ENCODE measurements around the gene ZMAT5. TPM values are rescaled to one million over a fixed set of nuclear protein-coding genes. Genes with fewer than 3 reads are reported as not detected.

Gene ZMAT5
- total RNA-seq, 1 donor from 2014 or later: 28.5 TPM

DNA sequence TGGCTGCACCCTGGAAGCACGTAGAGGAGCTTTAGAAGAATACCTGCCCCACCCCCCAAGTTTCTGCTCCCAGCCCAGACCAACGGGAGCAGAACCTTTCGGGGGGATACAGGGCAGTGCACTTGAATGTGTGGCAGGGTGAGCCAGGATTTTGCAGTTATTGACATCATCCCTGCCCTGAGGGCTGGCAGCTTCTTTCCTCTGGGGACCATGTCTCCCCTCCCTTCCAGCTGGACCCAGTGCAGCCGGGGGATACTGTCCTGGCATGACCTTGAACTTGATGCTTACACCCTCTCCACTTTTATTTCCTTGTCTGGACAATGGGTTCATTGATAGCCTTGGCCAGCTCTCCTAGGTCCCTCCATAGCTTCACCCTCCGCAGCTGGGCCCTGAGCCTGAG is 51.1 kb downstream of the ZMAT5 start:
- H3K4me1 Mint-ChIP-seq (ENCODE audit: low read depth): no peaks in the 10 kb centered on the region
- H3K27me3 Mint-ChIP-seq (ENCODE audit: insufficient read depth): peaks cover 31% of the 10 kb centered on the region
- no peak overlapping the region for H3K4me3 Mint-ChIP-seq
- intact Hi-C loops (cut with micrococcal nuclease): no loop called here
- DNase-seq (ENCODE audit: low spot score): no peak
- no peak overlapping the region for H3K27ac Mint-ChIP-seq
- H3K36me3 Mint-ChIP-seq (ENCODE audit: low read depth): no peaks in the 10 kb centered on the region
- no peaks in the 10 kb centered on the region for H3K9me3 Mint-ChIP-seq

DNA sequence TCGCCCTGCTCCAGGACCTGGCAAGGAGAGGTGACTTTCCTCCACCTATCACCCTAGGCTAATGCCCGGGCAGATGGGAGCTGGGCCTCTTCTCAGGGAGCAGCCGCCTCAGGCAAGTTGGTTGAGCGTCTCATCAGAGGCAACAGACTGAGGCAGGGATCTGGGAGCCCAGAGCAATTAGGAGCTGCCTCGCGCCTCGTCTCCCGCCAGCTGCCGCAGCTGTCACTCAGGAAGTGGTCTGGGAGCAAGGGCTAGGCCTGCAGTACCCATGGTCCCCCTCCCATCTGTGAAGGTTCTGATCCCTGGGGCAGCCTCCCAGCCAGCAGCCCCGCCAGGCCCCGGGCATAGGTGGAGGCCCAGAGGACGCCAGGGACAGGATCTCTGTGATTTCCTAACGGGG is 51.6 kb downstream of the ZMAT5 start:
- H3K36me3 Mint-ChIP-seq (ENCODE audit: low read depth): no peaks in the 10 kb centered on the region
- no peak overlapping the region for H3K27ac Mint-ChIP-seq
- intact Hi-C loops (cut with micrococcal nuclease): no loop called here
- DNase-seq (ENCODE audit: low spot score): no peak
- H3K9me3 Mint-ChIP-seq: no peaks in the 10 kb centered on the region
- H3K4me1 Mint-ChIP-seq (ENCODE audit: low read depth): no peaks in the 10 kb centered on the region
- H3K4me3 Mint-ChIP-seq: no peak overlapping the region
- peaks cover 31% of the 10 kb centered on the region for H3K27me3 Mint-ChIP-seq (ENCODE audit: insufficient read depth)

DNA sequence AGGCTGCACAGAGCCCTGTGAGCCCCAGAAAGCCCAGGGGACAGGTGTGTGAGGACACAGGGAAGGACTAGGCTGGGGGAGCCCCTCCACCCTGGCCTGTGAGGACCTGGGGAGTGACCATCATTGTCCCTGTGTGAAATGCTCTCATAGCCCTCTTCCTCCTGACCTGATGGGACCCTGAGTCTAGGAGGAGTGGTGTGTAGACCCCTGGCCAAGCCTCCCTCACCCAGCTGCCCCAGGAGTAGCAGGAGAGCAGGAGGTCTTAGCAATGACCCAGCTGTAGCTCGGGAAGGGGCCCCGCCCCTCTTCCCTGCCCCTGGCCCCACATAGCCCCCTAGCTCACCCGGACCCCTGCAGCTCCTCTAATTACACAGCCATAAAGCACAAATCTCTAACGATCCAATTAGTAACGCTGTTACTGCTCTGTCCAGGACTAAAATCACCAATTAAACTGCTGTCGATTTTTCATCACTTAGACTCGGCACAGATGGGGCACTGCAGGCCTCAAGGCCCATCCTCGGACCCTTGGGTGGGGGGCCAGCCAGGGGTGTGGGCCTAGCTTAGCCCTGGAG is 53.6 kb downstream of the ZMAT5 start:
- Mint-ChIP-seq H3K27ac (no peak overlapping the region), H3K27me3 (ENCODE audit: insufficient read depth) (peaks cover 20% of the 10 kb centered on the region), H3K9me3 (no peaks in the 10 kb centered on the region), H3K4me3 (no peak overlapping the region), H3K36me3 (ENCODE audit: low read depth) (no peaks in the 10 kb centered on the region), H3K4me1 (ENCODE audit: low read depth) (no peaks in the 10 kb centered on the region)
- intact Hi-C loops (cut with micrococcal nuclease): no loop called here
- no peak for DNase-seq (ENCODE audit: low spot score)

DNA sequence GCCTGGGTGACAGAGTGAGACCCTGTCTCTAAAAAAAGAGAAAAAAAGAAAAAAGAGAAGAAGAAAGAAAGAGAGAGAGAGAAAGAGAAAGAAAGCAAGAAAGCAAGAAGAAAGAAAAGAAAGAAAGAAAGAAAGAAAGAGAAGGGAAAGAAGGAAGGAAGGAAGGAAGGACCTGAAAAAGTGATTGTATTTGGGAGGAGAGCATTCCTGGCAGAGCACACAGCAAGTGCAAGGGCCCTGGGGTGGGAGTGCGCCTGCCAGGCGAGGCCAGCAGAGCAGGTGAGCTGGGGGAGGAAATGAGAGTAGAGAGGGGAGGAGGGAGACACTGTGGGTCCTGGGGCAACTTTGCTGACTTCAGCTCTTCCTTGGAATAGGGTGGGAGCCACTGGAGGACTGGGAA is 54.7 kb downstream of the ZMAT5 start:
- Mint-ChIP-seq H3K4me1 (ENCODE audit: low read depth) (no peaks in the 10 kb centered on the region), H3K9me3 (no peaks in the 10 kb centered on the region), H3K4me3 (no peak overlapping the region), H3K36me3 (ENCODE audit: low read depth) (no peaks in the 10 kb centered on the region), H3K27ac (no peak overlapping the region), H3K27me3 (ENCODE audit: insufficient read depth) (peaks cover 11% of the 10 kb centered on the region)
- intact Hi-C loops (cut with micrococcal nuclease): no loop called here
- DNase-seq (ENCODE audit: low spot score): no peak

DNA sequence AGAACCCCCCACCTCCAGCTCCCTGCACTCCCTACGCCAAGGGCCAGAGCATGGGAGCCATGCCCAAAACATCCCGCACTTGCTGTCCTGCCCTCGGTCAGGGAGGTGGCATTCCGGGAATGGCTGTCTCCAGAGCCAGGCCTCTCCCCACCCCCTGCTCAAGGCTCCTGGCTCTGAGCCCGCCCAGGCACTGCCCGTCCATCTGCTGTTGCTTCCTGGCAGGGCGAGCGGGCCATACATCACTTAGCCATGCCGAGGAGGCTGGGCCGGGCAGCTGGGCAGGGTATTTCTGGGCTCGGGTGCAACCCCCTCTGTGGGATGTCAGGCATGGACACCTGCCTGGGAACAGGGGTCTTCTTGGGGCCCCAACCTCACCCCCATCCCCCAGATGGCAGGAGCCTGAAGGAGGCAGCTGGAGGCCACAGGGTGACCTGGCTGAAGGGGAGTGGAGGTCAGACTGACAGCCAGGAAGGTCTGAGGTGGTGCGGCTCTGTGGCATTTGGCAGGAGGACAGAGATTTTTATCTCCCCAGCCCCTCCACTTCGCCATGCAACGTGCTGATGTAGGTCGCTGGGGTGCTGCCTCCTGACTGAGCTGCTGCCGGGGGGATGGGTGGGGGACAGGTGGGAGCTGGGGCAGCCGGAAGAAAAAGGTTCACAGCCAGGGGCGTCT is 55.7 kb downstream of the ZMAT5 start:
- DNase-seq (ENCODE audit: low spot score): no peak
- intact Hi-C loops (cut with micrococcal nuclease): no loop called here
- H3K36me3 Mint-ChIP-seq (ENCODE audit: low read depth): no peaks in the 10 kb centered on the region
- H3K27ac Mint-ChIP-seq: no peak overlapping the region
- H3K27me3 Mint-ChIP-seq (ENCODE audit: insufficient read depth): peaks cover 4% of the 10 kb centered on the region
- no peaks in the 10 kb centered on the region for H3K9me3 Mint-ChIP-seq
- H3K4me3 Mint-ChIP-seq: no peak overlapping the region
- no peaks in the 10 kb centered on the region for H3K4me1 Mint-ChIP-seq (ENCODE audit: low read depth)

DNA sequence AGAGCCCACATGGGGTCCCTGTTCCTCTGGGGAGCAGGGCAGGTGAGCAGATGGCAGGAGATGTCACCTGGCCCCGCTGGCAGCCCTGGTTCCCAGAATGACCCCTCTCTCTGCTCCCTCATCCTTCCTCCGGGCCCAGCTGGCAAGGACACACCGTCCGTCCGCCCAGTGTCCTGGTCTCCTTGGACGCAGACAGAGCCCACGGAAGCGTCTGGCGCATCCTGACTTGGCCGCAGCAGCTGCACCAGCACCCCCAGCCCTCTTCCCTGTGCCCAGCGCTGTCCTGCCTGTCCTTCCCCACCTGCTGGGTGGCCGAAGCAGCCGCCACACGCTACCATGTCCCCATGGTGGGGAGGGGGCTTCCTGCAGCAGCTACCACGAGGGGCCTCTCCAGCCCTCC is 56.6 kb downstream of the ZMAT5 start:
- intact Hi-C loops (cut with micrococcal nuclease): no loop called here
- Mint-ChIP-seq H3K9me3 (no peaks in the 10 kb centered on the region), H3K36me3 (ENCODE audit: low read depth) (no peaks in the 10 kb centered on the region), H3K4me1 (ENCODE audit: low read depth) (no peaks in the 10 kb centered on the region), H3K4me3 (no peak overlapping the region), H3K27me3 (ENCODE audit: insufficient read depth) (peaks cover 4% of the 10 kb centered on the region), H3K27ac (no peak overlapping the region)
- DNase-seq (ENCODE audit: low spot score): no peak

DNA sequence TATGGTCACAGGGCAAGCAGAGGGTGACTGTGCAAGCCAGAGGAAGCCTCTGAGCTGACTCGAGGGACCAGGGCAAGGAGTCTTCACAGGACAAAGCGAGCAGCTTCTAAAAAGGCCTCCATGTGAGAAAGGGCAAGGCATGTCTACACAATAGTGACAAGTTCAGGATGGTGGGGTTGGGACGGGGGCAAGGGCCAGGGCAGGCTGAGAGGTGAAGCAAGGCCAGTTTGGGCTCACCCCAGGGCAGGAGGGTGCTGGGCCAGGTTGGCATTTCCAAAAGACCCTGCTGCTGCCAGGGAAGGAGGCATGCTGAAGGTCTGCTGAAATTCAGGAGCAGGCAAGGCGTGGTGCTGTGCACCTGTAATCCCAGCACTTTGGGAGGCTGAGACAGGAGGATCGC is 59.3 kb downstream of the ZMAT5 start:
- intact Hi-C loops (cut with micrococcal nuclease): loop anchor here (10.0 kb wide), 1 partner anchor 297 kb away; no protein-coding TSS in a partner anchor
- no peak for DNase-seq (ENCODE audit: low spot score)
- H3K4me1 Mint-ChIP-seq (ENCODE audit: low read depth): no peaks in the 10 kb centered on the region
- H3K36me3 Mint-ChIP-seq (ENCODE audit: low read depth): no peaks in the 10 kb centered on the region
- H3K27ac Mint-ChIP-seq: no peak overlapping the region
- peaks cover 2% of the 10 kb centered on the region for H3K27me3 Mint-ChIP-seq (ENCODE audit: insufficient read depth)
- H3K9me3 Mint-ChIP-seq: no peaks in the 10 kb centered on the region
- H3K4me3 Mint-ChIP-seq: no peak overlapping the region

DNA sequence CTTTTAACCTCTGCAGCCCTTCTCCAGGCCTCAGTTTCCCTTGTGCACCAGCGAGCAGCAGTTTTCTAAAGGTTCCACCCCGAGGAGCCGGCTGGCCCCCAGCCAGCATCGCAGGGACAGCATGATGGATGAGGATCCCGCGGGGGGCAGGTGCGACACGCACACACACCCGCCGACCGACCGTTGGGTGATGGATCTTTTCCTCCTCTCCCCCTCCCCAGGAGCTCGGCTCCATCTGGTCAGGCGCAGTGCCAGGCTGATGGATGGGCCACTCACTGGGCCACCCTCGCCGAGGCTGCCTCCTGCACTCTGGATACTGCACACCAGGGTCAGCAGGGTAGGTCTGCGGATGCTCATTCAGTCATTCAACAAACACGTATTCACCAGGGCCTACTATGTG is 59.8 kb downstream of the ZMAT5 start:
- Mint-ChIP-seq H3K27ac (no peak overlapping the region), H3K27me3 (ENCODE audit: insufficient read depth) (peaks cover under 1% of the 10 kb centered on the region), H3K4me3 (no peak overlapping the region), H3K9me3 (no peaks in the 10 kb centered on the region), H3K4me1 (ENCODE audit: low read depth) (peaks cover 1% of the 10 kb centered on the region), H3K36me3 (ENCODE audit: low read depth) (no peaks in the 10 kb centered on the region)
- DNase-seq (ENCODE audit: low spot score): no peak
- intact Hi-C loops (cut with micrococcal nuclease): loop anchor here (10.0 kb wide), 1 partner anchor 298 kb away; no protein-coding TSS in a partner anchor

DNA sequence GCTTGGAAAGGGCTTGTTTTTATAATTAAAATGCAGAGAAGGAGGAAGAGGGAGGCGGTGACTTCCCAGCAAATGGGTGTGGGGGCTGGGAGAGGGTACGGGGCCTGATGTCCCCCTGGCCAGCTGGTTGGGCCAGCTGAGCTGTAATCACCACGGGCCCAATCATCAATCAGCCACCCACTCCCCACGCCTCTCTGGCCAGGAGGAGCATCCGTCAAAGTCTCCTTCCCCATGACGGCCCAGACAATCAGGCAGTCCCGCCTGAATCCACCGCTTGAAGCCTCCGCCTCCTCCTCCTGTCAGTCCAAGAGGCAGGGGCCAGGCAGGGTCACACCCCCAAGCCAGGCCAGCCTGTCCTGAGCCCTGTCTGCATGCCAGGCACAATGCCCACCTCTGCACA is 60.3 kb downstream of the ZMAT5 start:
- intact Hi-C loops (cut with micrococcal nuclease): loop anchor here (10.0 kb wide), 1 partner anchor 298 kb away; no protein-coding TSS in a partner anchor
- H3K27ac Mint-ChIP-seq: no peak overlapping the region

DNA sequence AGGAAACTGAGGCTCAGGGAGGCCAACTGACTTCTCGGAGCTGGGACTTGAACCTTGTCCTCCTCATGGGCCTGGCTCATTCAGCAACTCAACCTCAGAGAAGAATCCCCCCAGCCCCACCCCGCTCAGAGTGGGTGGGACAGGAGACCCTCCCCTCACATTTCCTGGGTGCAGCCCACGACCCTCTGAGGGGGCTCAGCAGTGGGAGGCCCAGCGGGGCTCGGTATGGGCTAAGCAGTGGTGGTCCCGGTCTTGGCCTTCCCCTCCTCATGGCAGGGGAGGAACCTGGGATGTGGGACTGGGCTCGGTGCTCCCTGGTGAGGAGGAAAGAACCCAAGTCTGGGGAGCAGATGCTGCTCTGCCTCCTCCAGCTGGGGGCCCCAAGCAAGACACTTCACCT is 61.2 kb downstream of the ZMAT5 start:
- H3K27me3 Mint-ChIP-seq (ENCODE audit: insufficient read depth): no peaks in the 10 kb centered on the region
- peaks cover 14% of the 10 kb centered on the region for H3K4me1 Mint-ChIP-seq (ENCODE audit: low read depth)
- no peaks in the 10 kb centered on the region for H3K9me3 Mint-ChIP-seq
- H3K4me3 Mint-ChIP-seq: no peak overlapping the region
- intact Hi-C loops (cut with micrococcal nuclease): loop anchor here (10.0 kb wide), 1 partner anchor 299 kb away; no protein-coding TSS in a partner anchor
- H3K27ac Mint-ChIP-seq: no peak overlapping the region
- DNase-seq (ENCODE audit: low spot score): no peak
- H3K36me3 Mint-ChIP-seq (ENCODE audit: low read depth): no peaks in the 10 kb centered on the region

More for the DNA sequence above, 60.3 kb downstream of the ZMAT5 start:
- no peak for DNase-seq (ENCODE audit: low spot score)
- Mint-ChIP-seq H3K4me1 (ENCODE audit: low read depth) (peaks cover 6% of the 10 kb centered on the region), H3K36me3 (ENCODE audit: low read depth) (no peaks in the 10 kb centered on the region), H3K4me3 (no peak overlapping the region), H3K9me3 (no peaks in the 10 kb centered on the region), H3K27me3 (ENCODE audit: insufficient read depth) (no peaks in the 10 kb centered on the region)

DNA sequence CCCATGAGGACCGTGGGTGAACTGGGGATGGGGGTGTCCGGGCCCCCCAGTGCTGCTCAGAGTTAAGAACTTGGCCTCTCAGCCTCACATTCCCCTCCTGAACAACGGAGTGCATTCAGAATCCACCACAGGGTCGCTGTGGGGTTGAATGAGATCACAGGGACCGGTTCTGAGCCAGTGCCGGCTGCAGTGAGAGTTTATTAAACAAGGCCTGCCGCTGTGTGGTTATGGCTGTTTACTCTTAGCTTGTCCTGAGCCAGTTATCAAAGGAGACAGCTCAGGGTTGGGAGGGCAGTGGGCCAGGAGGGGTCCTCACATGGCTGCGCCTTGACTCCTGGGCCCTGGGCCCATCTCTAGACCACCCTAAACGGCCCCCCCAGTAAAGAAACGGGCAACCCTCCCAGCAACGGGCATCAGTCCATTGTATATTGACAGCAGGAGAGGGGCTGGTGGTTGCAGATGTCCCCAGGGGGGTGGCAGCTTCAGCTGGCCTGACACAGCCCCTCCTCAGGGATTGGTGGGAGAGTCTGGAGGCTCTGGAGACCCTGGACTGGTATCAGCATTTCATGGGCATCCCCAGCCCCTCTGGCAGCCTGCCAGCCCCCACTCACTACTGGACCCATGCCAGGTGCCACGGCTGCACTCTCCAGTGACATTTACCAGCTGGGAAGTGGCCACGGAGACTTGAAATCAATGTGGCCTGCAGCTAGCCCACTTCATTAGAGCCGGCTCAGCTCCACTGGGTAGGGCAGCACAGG is 62.1 kb downstream of the ZMAT5 start:
- H3K27ac Mint-ChIP-seq: no peak overlapping the region
- peaks cover 14% of the 10 kb centered on the region for H3K4me1 Mint-ChIP-seq (ENCODE audit: low read depth)
- H3K36me3 Mint-ChIP-seq (ENCODE audit: low read depth): no peaks in the 10 kb centered on the region
- H3K4me3 Mint-ChIP-seq: no peak overlapping the region
- no peak for DNase-seq (ENCODE audit: low spot score)
- H3K27me3 Mint-ChIP-seq (ENCODE audit: insufficient read depth): no peaks in the 10 kb centered on the region
- H3K9me3 Mint-ChIP-seq: no peaks in the 10 kb centered on the region
- intact Hi-C loops (cut with micrococcal nuclease): loop anchor here (10.0 kb wide), 1 partner anchor 300 kb away; no protein-coding TSS in a partner anchor

DNA sequence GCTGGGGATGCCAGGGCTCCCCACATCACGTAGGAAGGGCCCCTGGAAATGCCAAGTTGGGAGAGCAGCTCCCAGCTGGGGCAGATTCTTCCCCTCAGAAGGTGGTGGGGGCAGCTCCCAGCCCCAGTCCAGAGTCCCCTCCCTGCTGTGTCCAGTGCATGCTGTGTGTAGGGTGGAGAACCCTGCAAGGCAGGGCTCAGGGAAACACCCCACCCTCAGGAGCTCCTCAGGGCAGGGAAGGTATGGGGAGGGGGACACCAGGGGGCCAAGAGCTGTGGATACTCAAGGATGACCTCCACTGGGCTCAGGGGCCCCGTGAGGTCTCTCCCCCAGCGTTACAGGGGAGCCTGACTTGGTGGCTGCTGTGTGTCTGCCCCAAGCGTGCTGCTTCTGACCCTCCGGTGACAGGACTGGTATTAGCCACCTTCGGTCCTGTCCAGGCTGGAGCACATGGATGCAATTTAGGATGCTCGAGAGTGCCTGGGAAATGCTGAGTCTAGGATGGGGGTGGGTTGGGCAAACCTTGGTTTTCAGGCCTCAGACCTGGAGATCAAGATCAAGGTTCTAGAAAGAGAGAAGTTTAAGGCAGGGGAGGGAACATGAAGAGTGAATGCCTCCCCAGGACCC is 63.1 kb downstream of the ZMAT5 start:
- no peak overlapping the region for H3K27ac Mint-ChIP-seq
- no peaks in the 10 kb centered on the region for H3K9me3 Mint-ChIP-seq
- intact Hi-C loops (cut with micrococcal nuclease): loop anchor here (10.0 kb wide), 1 partner anchor 301 kb away; no protein-coding TSS in a partner anchor
- H3K4me3 Mint-ChIP-seq: no peak overlapping the region
- no peak for DNase-seq (ENCODE audit: low spot score)
- H3K27me3 Mint-ChIP-seq (ENCODE audit: insufficient read depth): no peaks in the 10 kb centered on the region
- peaks cover 14% of the 10 kb centered on the region for H3K4me1 Mint-ChIP-seq (ENCODE audit: low read depth)
- no peaks in the 10 kb centered on the region for H3K36me3 Mint-ChIP-seq (ENCODE audit: low read depth)
